Caco-2 (cell line): ENCODE data around the gene BLVRA. TPM values are rescaled to one million over a fixed set of nuclear protein-coding genes. Genes with fewer than 3 reads are reported as not detected.

Experiments
- BruUV-seq: library from RNA; stranded (reverse); fragments of 400-500 nt; replicated peaks from 2 replicates; lab custom pipeline; 2021; lab: Mats Ljungman, UMichigan
- CTCF ChIA-PET: fragments of 300-600 bp; sonication (Branson Sonifier 250); formaldehyde crosslinking; loops from one replicate; lab custom pipeline; 2022; ENCODE audit warnings: antibody characterized with exemption; lab: Charles Lee
- POLR2A ChIA-PET: fragments of 300-600 bp; sonication (Branson Sonifier 250); formaldehyde crosslinking; loops from one replicate; lab custom pipeline; 2022; ENCODE audit warnings: antibody characterized with exemption; lab: Charles Lee
- DNase-seq, 2 experiments: peaks; one replicate each; pipeline versions ENCODE4 v3.0.0 to v3.0.0-alpha.2; 2020 to 2022
- H3K27me3 ChIP-seq: replicated peaks from 2 replicates; pipeline ENCODE4 v1.6.0; 2011; ENCODE audit warnings: low read length; ENCODE audit not compliant: control insufficient read depth, insufficient read depth
- H3K36me3 ChIP-seq: 2 replicates; pipeline ENCODE4 v1.5.1; 2011; ENCODE audit warnings: low read length; ENCODE audit not compliant: control insufficient read depth, insufficient read depth
- H3K4me1 ChIP-seq: fragments of 250-450 bp; sonication (Bioruptor Pico); 2 replicates; pipeline ENCODE4 v1.5.1; 2020; ENCODE audit warnings: mild to moderate bottlenecking
- H3K4me3 ChIP-seq: 2 replicates; pipeline ENCODE4 v1.5.1; 2011; ENCODE audit warnings: low read depth, mild to moderate bottlenecking, control low read depth, low read length
- H3K9me3 ChIP-seq: fragments of 250-450 bp; sonication (Bioruptor Pico); 2 replicates; pipeline ENCODE4 v1.5.1; 2020; ENCODE audit warnings: mild to moderate bottlenecking, moderate library complexity
- H3K27ac Mint-ChIP-seq: one replicate; pipeline ENCODE4 v1.8.0; 2022; ENCODE audit warnings: mixed read lengths; ENCODE audit not compliant: unreplicated experiment
- H3K27me3 Mint-ChIP-seq: one replicate; pipeline ENCODE4 v1.8.0; 2022; ENCODE audit warnings: mixed read lengths; ENCODE audit not compliant: insufficient read depth, unreplicated experiment
- H3K36me3 Mint-ChIP-seq: one replicate; pipeline ENCODE4 v1.8.0; 2022; ENCODE audit warnings: mild to moderate bottlenecking, mixed read lengths; ENCODE audit not compliant: insufficient read depth, unreplicated experiment
- H3K4me1 Mint-ChIP-seq: one replicate; pipeline ENCODE4 v1.8.0; 2022; ENCODE audit warnings: low read depth, mixed read lengths; ENCODE audit not compliant: unreplicated experiment
- H3K4me3 Mint-ChIP-seq: one replicate; pipeline ENCODE4 v1.8.0; 2022; ENCODE audit warnings: mild to moderate bottlenecking, moderate library complexity, mixed read lengths; ENCODE audit not compliant: unreplicated experiment
- H3K9me3 Mint-ChIP-seq: one replicate; pipeline ENCODE4 v1.8.0; 2022; ENCODE audit warnings: mixed read lengths; ENCODE audit not compliant: unreplicated experiment
- intact Hi-C: fragments of 100-400 bp; cut with micrococcal nuclease; formaldehyde crosslinking; loops from one replicate; pipeline ENCODE4 v1.10.0; 2022; ENCODE audit not compliant: unreplicated experiment
- total RNA-seq: library from RNA; stranded (reverse); gene quantifications from 2 replicates; pipeline ENCODE4 v1.2.3, GENCODE V29; 2022
- TF ChIP-seq, protein P1 (sequence below), 2 experiments: fragments of 200-600 bp in 1 of 2; IDR thresholded peaks; 1 replicate in 1 of 2; 2 replicates in 1 of 2; pipeline versions ENCODE4 v1.5.1 to v1.8.0; 2011 to 2022; ENCODE audit warnings: antibody characterized with exemption in 1 of 2, control low read depth in 1 of 2, inconsistent platforms in 1 of 2, low read depth in 1 of 2, low read length in 1 of 2, mild to moderate bottlenecking in 1 of 2, moderate library complexity in 1 of 2; ENCODE audit not compliant: insufficient read depth in 1 of 2, severe bottlenecking in 1 of 2, unreplicated experiment in 1 of 2

BLVRA gene
- total RNA-seq, 1 experiment from 2014 or later, result 27.9 TPM

DNA sequence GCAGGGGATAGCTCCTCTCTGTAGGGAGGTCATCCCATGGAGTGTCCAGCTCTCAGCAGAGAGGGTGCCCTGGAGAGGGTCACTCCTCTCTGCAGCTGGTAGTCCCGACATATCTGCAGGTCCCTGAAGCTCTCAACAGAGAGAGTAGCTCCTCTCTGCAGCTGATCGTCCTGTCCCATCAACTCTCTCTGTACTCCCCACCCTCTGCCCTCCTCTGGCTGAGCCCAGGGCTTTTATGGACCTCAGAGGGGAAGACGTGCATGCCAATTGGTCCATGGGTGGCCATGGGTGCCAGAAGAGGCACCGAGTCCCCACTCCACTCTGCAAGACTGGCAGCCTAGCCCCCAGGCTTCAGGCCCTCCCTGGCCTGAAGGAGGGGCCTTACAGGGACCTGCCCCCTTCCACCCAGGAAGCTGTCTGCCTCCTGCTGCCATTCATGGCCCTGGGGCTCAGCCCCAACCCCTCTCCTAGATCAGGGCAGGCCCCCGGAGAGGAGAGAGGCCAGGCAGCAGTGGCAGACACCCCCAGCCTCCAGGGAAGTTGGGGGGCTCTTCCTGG lies 9.0 kb upstream of the BLVRA start:
- intact Hi-C loops, result no loop called here
- BruUV-seq, result no TSS peak

DNA sequence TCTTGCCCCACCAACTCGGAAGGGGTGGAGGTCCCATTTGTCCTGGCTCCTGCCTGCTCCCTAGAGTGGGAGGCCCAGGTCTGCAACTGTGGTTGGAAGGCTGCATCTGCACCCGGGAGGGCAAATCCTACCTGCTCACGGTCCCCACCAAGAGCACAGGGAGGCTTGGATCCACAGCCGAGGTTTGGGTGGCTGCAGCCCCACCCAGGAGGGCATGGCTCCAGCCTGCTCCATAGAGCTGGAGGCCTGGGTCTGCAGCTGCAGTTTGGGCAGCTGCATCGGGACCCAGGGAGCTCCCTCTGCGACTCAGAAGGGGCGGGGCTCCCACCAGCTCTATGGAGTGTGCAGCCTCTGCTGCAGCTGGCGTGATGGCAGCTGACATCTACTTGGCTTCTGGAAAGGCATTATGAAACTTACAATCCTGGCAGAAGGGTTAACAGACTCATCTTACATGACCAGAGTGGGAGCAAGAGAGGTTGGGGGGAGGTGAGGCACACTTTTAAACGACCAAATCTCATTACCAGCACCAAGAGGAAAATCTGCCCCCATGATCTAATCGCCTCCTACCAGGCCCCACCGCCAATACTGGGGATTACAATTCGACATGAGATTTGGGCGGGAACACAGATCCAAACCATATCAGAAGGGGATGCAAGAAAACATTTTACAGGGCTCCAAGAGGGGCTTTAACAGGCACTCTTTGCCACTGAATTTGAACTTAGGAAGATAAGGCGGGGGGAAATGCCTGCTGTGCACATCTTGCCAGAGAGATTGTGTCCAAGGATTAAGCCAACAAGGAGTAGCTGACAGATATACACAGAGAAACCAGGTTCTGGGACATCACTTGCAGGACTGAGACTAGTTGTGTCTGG lies 8.2 kb upstream of the BLVRA start:
- TF ChIP-seq, protein P1, sequence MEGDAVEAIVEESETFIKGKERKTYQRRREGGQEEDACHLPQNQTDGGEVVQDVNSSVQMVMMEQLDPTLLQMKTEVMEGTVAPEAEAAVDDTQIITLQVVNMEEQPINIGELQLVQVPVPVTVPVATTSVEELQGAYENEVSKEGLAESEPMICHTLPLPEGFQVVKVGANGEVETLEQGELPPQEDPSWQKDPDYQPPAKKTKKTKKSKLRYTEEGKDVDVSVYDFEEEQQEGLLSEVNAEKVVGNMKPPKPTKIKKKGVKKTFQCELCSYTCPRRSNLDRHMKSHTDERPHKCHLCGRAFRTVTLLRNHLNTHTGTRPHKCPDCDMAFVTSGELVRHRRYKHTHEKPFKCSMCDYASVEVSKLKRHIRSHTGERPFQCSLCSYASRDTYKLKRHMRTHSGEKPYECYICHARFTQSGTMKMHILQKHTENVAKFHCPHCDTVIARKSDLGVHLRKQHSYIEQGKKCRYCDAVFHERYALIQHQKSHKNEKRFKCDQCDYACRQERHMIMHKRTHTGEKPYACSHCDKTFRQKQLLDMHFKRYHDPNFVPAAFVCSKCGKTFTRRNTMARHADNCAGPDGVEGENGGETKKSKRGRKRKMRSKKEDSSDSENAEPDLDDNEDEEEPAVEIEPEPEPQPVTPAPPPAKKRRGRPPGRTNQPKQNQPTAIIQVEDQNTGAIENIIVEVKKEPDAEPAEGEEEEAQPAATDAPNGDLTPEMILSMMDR (IDR thresholded peaks at IDR 0.05; ENCODE audit: insufficient read depth in 1 of 2, low read depth in 1 of 2, low read length in 1 of 2, severe bottlenecking in 1 of 2, unreplicated experiment in 1 of 2), result no peak
- Mint-ChIP-seq H3K4me1 (no peaks in the 10 kb centered on the region), H3K27me3 (peaks cover 5% of the 10 kb centered on the region), H3K27ac (no peak overlapping the region), H3K36me3 (no peaks in the 10 kb centered on the region), H3K4me3 (no peak overlapping the region), H3K9me3 (no peaks in the 10 kb centered on the region)
- CTCF ChIA-PET, result interaction anchor here (0.6 kb wide), 1 partner anchor 7 kb away, joined by 3 read pairs; no protein-coding TSS in a partner anchor
- DNase-seq, result no peak
- no peak overlapping the region for H3K4me3 ChIP-seq
- H3K9me3 ChIP-seq, result no peaks in the 10 kb centered on the region
- no TSS peak for BruUV-seq
- no peaks in the 10 kb centered on the region for H3K27me3 ChIP-seq
- H3K36me3 ChIP-seq, result no peaks in the 10 kb centered on the region
- intact Hi-C loops, result no loop called here
- no peaks in the 10 kb centered on the region for H3K4me1 ChIP-seq
- POLR2A ChIA-PET, result no interaction called here

More for the DNA sequence above, 9.0 kb upstream of the BLVRA start:
- no peaks in the 10 kb centered on the region for H3K36me3 ChIP-seq
- ChIA-PET POLR2A (no interaction called here), CTCF (no interaction called here)
- H3K4me3 Mint-ChIP-seq, result no peak overlapping the region
- no peaks in the 10 kb centered on the region for H3K36me3 Mint-ChIP-seq
- H3K4me1 ChIP-seq, result no peaks in the 10 kb centered on the region
- H3K27me3 Mint-ChIP-seq, result peaks cover 5% of the 10 kb centered on the region
- DNase-seq, result no peak
- H3K9me3 ChIP-seq, result no peaks in the 10 kb centered on the region
- H3K4me1 Mint-ChIP-seq, result no peaks in the 10 kb centered on the region
- no peaks in the 10 kb centered on the region for H3K27me3 ChIP-seq
- no peak overlapping the region for H3K27ac Mint-ChIP-seq
- H3K4me3 ChIP-seq, result no peak overlapping the region
- no peaks in the 10 kb centered on the region for H3K9me3 Mint-ChIP-seq
- TF ChIP-seq, protein P1 (IDR thresholded peaks at IDR 0.05; ENCODE audit: insufficient read depth in 1 of 2, low read depth in 1 of 2, low read length in 1 of 2, severe bottlenecking in 1 of 2, unreplicated experiment in 1 of 2), result no peak

DNA sequence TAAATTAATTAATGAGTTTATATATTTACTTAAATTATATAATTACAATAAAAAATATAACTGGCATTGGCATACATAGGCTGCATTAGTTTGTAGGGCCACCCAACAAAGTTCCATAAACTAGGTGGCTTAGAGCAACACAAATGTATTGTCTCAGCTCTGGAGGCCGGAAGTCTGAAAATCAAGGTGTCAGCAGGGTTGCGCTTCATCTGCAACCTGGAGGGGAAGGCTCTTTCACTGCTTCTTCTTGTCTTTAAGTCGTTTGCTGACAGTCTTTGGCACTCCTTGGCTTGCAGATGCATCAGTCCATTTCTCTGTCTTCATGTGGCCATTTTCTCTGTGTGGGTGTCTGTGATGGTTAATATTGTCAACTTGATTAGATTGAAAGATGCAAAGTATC lies 6.1 kb upstream of the BLVRA start:
- ChIA-PET POLR2A (no interaction called here), CTCF (no interaction called here)
- intact Hi-C loops, result no loop called here
- Histone ChIP-seq H3K4me1 (no peaks in the 10 kb centered on the region), H3K9me3 (no peaks in the 10 kb centered on the region), H3K4me3 (no peak overlapping the region), H3K36me3 (no peaks in the 10 kb centered on the region), H3K27me3 (no peaks in the 10 kb centered on the region)
- Mint-ChIP-seq H3K27ac (no peak overlapping the region), H3K27me3 (peaks cover 6% of the 10 kb centered on the region), H3K4me1 (no peaks in the 10 kb centered on the region), H3K36me3 (no peaks in the 10 kb centered on the region), H3K9me3 (no peaks in the 10 kb centered on the region), H3K4me3 (no peak overlapping the region)
- no TSS peak for BruUV-seq
- TF ChIP-seq, protein P1 (IDR thresholded peaks at IDR 0.05; ENCODE audit: insufficient read depth in 1 of 2, low read depth in 1 of 2, low read length in 1 of 2, severe bottlenecking in 1 of 2, unreplicated experiment in 1 of 2), result no peak
- no peak for DNase-seq
